SH-SY5Y (cell line): ENCODE measurements around the gene NOL4L.

ENCODE experiments used
- GATA2 ChIP-seq: IDR thresholded peaks from 2 replicates; pipeline ENCODE4 v1.6.1; 2011; ENCODE audit warnings: mild to moderate bottlenecking, low read depth, low read length
- GATA3 ChIP-seq: IDR thresholded peaks from 2 replicates; pipeline ENCODE4 v1.6.1; 2011; ENCODE audit warnings: low read depth, mild to moderate bottlenecking, low read length, moderate library complexity

NOL4L gene

DNA sequence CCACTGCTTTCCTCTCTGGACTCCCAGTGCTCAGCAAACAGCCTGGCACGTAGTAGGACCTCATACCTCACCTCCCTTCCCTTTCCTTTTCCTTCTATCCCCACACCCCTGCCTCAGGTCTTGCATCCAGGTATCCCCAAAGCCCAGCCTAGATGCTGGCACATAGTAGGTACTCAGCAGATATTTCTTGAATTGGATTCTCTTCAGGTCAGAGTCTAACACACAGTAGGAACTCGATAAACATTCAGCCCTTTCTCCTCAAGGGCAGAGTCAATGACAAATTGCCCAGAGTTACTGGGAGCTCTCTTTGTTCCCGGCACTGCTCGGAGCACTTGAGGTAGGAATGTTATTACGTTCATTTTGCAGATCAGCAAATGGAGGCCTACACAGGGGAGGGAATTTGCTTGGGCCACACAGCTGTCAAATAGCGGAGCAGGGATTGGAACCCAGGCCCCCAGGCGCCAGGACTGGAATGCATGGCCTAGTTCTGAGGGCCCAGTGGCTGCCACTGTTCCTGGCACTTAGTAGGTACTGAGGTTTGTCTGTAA is 25.9 kb downstream of the NOL4L start:
- TF ChIP-seq GATA3 (no peak), GATA2 (no peak)

DNA sequence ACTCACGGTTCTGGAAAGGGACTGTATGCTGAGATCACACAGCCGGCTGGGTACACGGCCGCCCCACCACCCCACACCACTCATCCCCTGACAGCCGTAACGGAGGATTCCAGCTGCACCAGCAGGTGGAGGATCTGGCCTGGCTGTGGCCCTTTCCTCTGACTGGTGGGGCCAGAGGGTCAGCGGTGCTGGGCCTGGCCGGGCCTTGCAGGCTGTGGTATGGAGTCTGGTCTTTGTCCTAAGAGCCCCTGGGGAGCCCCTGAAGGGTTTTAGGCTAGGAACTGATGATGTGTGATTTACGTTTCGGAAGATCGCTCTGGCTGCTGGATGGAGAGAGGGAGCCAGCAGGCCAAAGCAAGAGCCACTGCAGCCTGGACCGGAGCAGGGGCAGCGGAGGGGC is 26.6 kb downstream of the NOL4L start:
- TF ChIP-seq GATA3 (no peak), GATA2 (no peak)

- TF ChIP-seq GATA2 (no peak), GATA3 (no peak)
These were observed 27.8 kb downstream of the NOL4L start for GRCh38 chr20:32557319-32557718.

DNA sequence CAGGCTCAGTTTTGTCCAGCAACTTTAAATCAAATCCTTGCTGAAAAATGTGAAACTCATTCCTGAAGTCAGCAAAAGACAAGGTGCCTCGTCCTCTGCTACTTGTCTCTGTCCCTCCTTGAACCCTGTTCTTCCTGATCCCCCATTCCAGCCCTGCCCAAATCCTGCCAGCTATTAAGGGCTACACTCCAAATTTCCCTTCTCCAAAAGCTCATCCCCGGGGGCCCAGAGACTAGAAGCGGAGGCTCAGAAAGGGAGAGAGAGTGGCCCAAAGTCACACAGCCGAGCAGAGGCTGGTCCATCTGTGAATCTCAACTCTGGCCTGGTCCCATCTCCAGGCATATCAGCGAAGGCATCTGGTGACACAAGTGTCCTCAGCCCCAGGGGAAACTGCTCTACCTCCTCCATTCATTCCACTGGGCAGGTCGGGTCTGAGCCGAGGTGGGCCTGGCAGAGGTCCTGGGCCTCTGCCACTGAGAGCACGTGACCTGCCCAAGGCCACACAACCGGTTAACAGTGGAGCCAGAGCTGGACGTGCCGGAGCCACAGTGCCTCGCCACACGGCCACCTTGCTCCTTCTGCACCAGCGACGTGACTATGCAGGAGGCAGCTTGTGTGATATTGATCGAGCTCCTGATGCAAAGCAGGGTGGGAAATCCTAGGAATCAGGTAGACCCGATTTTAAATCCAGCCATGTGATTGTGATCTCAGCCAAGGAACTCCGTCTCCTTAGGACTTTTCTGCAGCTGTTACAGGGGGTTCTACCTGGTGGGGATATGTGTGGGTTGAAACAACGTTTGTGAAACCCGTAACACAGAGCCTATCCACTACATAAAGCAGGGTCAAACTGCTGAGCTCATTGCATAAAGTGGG is 28.6 kb downstream of the NOL4L start:
- TF ChIP-seq GATA3 (no peak), GATA2 (no peak)

- no peak for TF ChIP-seq GATA2
- no peak for TF ChIP-seq GATA3
These were observed 29.5 kb downstream of the NOL4L start for GRCh38 chr20:32555584-32555983.

GRCh38 chr20:32554965-32555289 is 30.2 kb downstream of the NOL4L start:
- TF ChIP-seq GATA3 (no peak), GATA2 (no peak)

GRCh38 chr20:32553618-32554017 is 31.5 kb downstream of the NOL4L start:
- TF ChIP-seq GATA3 (no peak), GATA2 (no peak)

- TF ChIP-seq GATA2, result no peak
- TF ChIP-seq GATA3, result no peak
These were observed 33.4 kb downstream of the NOL4L start for GRCh38 chr20:32551693-32552092.

GRCh38 chr20:32549842-32550241 is 35.3 kb downstream of the NOL4L start:
- no peak for TF ChIP-seq GATA2
- no peak for TF ChIP-seq GATA3

DNA sequence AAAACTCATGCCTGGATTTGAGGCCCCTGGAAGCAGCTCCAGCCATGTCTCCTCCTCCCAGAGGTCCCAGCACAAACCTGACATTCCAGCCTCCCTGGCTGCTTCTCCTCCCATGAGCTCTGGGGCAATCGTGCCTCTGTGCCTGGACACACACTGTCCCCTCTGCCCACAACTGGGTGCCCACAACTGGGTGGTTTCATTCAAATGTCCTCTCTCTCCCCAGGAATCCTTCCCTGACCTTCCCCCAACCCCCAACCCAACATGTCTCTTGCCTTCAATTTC is 37.4 kb downstream of the NOL4L start:
- TF ChIP-seq GATA3, result no peak
- no peak for TF ChIP-seq GATA2

GRCh38 chr20:32546918-32547752 is 38.0 kb downstream of the NOL4L start:
- no peak for TF ChIP-seq GATA3
- TF ChIP-seq GATA2, result no peak

DNA sequence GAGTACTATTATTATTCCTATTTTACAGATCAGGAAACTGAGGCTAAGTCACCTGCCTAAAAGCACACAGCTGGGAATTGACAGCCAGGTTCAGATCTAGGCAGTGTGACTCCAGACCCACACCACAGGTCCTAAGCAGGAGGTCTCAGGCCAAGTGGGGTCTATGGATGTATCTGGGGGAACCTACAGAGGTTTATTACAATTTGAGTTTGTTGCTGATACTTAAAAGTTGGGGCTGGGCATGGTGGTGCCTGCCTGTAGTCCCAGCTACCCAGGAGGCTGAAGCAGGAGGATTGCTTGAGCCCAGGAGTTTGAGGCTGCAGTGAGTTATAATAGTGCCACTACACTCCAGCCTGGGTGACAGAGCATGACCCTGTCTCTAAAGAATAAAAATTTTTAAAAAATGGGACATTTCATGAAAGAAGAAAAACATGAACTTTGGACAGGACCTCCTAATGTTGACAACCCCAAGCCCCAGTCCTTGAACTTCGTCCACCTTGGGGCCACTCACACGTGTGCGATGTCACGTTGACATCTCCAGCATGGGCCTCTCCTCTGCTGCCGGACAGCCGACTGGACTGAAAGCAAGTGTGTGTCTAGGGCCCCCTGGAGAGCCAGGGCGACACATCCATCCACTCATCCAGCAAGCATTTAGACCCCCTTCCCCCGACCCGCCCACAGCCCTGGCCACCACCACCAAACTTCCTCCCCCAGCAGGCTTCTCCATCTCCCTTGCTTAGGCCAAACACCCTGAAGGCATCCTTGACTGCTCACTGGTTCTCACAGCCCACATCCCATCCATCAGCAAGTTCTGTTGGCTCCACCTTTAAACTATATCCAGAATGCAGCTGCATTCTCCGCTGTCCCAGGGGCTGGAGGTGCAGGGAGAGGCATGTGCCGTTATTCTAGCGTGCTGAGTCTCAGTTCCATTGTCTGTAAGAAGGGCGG is 40.0 kb downstream of the NOL4L start:
- TF ChIP-seq GATA3, result no peak
- TF ChIP-seq GATA2, result no peak

DNA sequence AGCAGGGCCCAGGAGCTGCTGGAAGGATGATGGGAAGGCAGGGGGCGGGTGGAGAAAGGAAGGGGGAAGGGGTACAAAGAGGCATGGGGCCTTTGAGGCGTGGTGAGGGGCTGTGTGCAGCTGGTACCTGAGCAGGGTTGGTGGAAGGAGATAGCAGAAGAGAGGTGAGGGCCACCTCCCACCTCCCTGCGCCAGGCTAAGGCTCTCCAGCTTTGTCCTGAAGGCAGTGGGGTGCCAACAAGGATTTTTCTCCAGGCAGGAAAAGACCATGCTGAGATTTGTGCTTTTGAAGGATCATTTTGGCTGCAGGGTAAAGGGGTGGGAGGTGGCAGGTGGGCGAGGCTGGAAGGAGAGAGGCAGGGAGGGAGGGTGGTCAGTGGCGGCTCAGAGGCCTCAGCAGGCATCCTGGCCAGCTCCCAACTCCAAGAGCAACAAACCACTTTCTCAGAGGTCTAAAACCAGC is 40.8 kb downstream of the NOL4L start:
- TF ChIP-seq GATA3 (no peak), GATA2 (no peak)

- TF ChIP-seq GATA3, result no peak
- no peak for TF ChIP-seq GATA2
These were observed 41.4 kb downstream of the NOL4L start for GRCh38 chr20:32543570-32544259.
